ENCODE measurements around the gene LHFPL2. TPM values are rescaled to one million over a fixed set of nuclear protein-coding genes. Genes with fewer than 3 reads are reported as not detected.

Gene LHFPL2
- total and polyA plus RNA-seq, 2 of the 4 experiments (the other 2 are of a cell fraction) = 6.5 to 11.3 TPM

DNA sequence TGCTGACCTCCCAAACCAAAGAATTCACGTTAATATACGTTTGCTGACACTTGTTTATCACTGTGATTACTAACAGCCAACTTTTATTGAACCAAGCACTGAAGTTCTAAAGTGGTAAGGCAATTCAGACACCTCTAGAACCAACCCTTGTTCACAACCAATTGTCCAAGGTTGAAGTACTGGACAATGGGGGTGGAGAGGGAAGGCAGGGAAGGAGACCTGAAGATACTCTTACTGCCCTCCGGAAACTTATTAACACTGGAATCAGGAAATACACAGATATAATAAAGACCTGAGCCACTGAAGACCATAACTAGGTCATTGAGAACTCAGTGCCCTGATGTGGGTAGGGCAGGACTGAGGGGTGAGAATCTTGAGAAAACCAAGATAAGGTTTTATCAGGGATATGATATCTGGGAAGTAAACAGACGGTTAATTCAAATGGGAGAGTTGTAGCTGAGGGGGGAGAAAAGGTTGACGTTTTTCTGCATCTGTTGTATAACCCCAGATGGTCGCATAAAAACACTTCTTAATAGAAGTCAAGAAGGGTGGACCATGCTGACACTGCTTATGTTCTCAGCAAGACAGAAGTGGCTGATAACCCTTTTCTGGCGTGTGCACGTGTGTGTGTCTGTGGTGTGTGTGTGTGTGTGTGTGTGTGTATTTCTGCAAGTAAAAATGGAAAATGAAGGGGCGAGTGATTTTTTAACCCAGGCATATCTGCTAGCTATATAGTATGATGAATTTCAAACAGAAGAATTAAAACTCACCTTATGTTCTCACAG is 125.9 kb downstream of the LHFPL2 start (continued):
- no peak for TF ChIP-seq MAZ (IDR thresholded peaks at IDR 0.05; ENCODE audit: borderline replicate concordance, low read depth, low read length)

GRCh38 chr5:78521455-78521854 is 127.1 kb downstream of the LHFPL2 start:
- no peak overlapping the region for H2AFZ ChIP-seq (replicated peaks; ENCODE audit: low read length, poor library complexity)
- no peak overlapping the region for H3K4ac ChIP-seq (ENCODE audit: low read depth, low read length)
- ChIA-PET POLR2A (ENCODE audit: unreplicated experiment) (no interaction called here), CTCF (no interaction called here)
- ATAC-seq (ENCODE audit: low read depth) = no peak
- H3K36me3 ChIP-seq (ENCODE audit: control insufficient read depth, insufficient read depth, low read length) = peaks cover 4% of the 10 kb centered on the region; the same call in 1 of the 2 replicates
- WGBS, 2 experiments (ENCODE audit: extremely low coverage in 2 of 2, insufficient read length in 1 of 2) = no CpG with 5 or more reads among the region's 2 CpGs
- intact Hi-C loops (cut with micrococcal nuclease) = no loop called here
- H4K5ac ChIP-seq (ENCODE audit: low read depth, low read length) = no peak overlapping the region
- H3K23ac ChIP-seq (ENCODE audit: low read depth, low read length) = no peak overlapping the region
- H3K27ac ChIP-seq (ENCODE audit: insufficient read depth, low read length) = no peak overlapping the region
- H2AK5ac ChIP-seq (ENCODE audit: low read depth, low read length) = no peak overlapping the region
- H3K14ac ChIP-seq (replicated peaks; ENCODE audit: low read depth, low read length) = no peak overlapping the region
- H2BK15ac ChIP-seq (ENCODE audit: low read depth, low read length) = no peak overlapping the region
- dilution Hi-C loops (cut with HindIII; ENCODE audit: low sequenced_read_pairs, unreplicated experiment) = no loop called here
- H3K79me1 ChIP-seq (ENCODE audit: low read depth in 1 of 2, low read length in 2 of 2) = peaks cover 16 to 43% of the 10 kb centered on the region in 2 experiments
- H3K4me1 ChIP-seq (ENCODE audit: control insufficient read depth, insufficient read depth, low read length) = peaks cover 26% of the 10 kb centered on the region
- H3K9me3 ChIP-seq (ENCODE audit: control insufficient read depth, insufficient read depth, low read length) = no peaks in the 10 kb centered on the region
- no peak overlapping the region for H2BK120ac ChIP-seq (ENCODE audit: low read depth, low read length)
- DNase-seq = no peak
- H3K4me3 ChIP-seq (ENCODE audit: insufficient read depth, low read depth, low read length) = no peak overlapping the region
- H4K8ac ChIP-seq (ENCODE audit: low read depth in 2 of 2, low read length in 2 of 2) = no peak overlapping the region
- in situ Hi-C loops (cut with MboI; ENCODE audit: low sequenced_read_pairs) = no loop called here
- H2BK20ac ChIP-seq (ENCODE audit: low read depth, low read length) = no peak overlapping the region
- H3K9me1 ChIP-seq (ENCODE audit: insufficient read depth, low read length) = peaks cover 13% of the 10 kb centered on the region
- H2AK9ac ChIP-seq (replicated peaks; ENCODE audit: low read depth, low read length, poor library complexity) = no peak overlapping the region
- no peak overlapping the region for H3K9ac ChIP-seq (ENCODE audit: low read depth, low read length)
- no peak overlapping the region for H4K91ac ChIP-seq (ENCODE audit: insufficient read depth, low read depth, low read length)
- H4K20me1 ChIP-seq (ENCODE audit: insufficient read depth, low read length) = peaks cover 9% of the 10 kb centered on the region; the same call in 1 of the 2 replicates
- TF ChIP-seq CEBPB (IDR thresholded peaks at IDR 0.05; ENCODE audit: low read depth, low read length) = no peak
- no peaks in the 10 kb centered on the region for H3K27me3 ChIP-seq (ENCODE audit: control insufficient read depth, insufficient read depth, low read length)
- H3K18ac ChIP-seq (ENCODE audit: low read depth, low read length) = no peak overlapping the region
- no TSS peak for BruUV-seq (replicated peaks)
- no peak overlapping the region for H3K4me2 ChIP-seq (ENCODE audit: low read depth, low read length)
- H2BK5ac ChIP-seq (ENCODE audit: low read depth, low read length, poor library complexity, severe bottlenecking) = no peak overlapping the region
- H3K56ac ChIP-seq (ENCODE audit: extremely low read depth, insufficient read depth, low read length) = no peak overlapping the region

All from IMR-90 (cell line).